Hematopoietic multipotent progenitor cell treated with erythropoietin and hydrocortisone succinate and interleukin-3 and kit ligand, for 4 days (in vitro differentiated cells): ENCODE data around the gene TSPAN10.

ENCODE experiments used
- DNase-seq: peaks from one replicate; pipeline ENCODE4 v3.0.0-alpha.2; 2015

The TSPAN10 gene

GRCh38 chr17:81665205-81666091, 28.5 kb downstream of the TSPAN10 start:
- peak; percentile 79 for DNase-seq

GRCh38 chr17:81666092-81666341, 29.0 kb downstream of the TSPAN10 start:
- peak; percentile 77 for DNase-seq

- peak; percentile 99 for DNase-seq
Observed at GRCh38 chr17:81666342-81667191, 29.6 kb downstream of the TSPAN10 start, which contains the start of the genes CCDC137 and OXLD1. CCDC137 (plus strand) TSS chr17:81666737; CDS start chr17:81666767, 30 bp downstream. OXLD1 (minus strand) TSS chr17:81666605; CDS start chr17:81666577, 28 bp downstream.

GRCh38 chr17:81667754-81668153, 30.8 kb downstream of the TSPAN10 start:
- DNase-seq, result peak; percentile 66

GRCh38 chr17:81672504-81672903, 35.5 kb downstream of the TSPAN10 start:
- DNase-seq, result no peak

DNA sequence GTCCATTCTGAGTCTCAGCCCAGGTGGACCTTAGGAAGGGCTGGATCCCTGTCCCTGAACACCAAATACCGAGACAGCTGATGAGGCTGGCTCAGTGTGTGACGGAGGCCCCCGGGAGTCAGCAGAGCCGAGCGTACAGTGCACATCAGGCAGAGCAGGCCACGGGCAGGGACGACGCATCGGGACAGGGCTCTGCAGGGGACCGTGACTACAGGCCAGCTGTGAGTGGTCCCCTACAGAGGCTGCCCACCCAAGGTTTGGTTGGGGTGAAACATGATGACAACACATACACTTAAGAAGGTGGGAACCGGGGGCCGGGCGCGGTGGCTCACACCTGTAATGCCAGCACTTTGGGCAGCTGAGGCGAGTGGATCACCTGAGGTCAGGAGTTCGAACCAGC, 36.0 kb downstream of the TSPAN10 start:
- no peak for DNase-seq

GRCh38 chr17:81673561-81674258, 36.7 kb downstream of the TSPAN10 start:
- no peak for DNase-seq

- peak; percentile 55 for DNase-seq
Observed at GRCh38 chr17:81675515-81676221, 38.7 kb downstream of the TSPAN10 start.

- DNase-seq, result no peak
Observed at GRCh38 chr17:81676906-81677305, 39.9 kb downstream of the TSPAN10 start.

- no peak for DNase-seq
Observed at GRCh38 chr17:81680150-81680549, 43.2 kb downstream of the TSPAN10 start.

GRCh38 chr17:81681672-81682071, 44.7 kb downstream of the TSPAN10 start:
- no peak for DNase-seq

- peak; percentile 26 for DNase-seq
Observed at GRCh38 chr17:81682565-81683207, 45.7 kb downstream of the TSPAN10 start.

GRCh38 chr17:81683208-81683583, 46.2 kb downstream of the TSPAN10 start:
- peak; percentile 55 for DNase-seq

DNA sequence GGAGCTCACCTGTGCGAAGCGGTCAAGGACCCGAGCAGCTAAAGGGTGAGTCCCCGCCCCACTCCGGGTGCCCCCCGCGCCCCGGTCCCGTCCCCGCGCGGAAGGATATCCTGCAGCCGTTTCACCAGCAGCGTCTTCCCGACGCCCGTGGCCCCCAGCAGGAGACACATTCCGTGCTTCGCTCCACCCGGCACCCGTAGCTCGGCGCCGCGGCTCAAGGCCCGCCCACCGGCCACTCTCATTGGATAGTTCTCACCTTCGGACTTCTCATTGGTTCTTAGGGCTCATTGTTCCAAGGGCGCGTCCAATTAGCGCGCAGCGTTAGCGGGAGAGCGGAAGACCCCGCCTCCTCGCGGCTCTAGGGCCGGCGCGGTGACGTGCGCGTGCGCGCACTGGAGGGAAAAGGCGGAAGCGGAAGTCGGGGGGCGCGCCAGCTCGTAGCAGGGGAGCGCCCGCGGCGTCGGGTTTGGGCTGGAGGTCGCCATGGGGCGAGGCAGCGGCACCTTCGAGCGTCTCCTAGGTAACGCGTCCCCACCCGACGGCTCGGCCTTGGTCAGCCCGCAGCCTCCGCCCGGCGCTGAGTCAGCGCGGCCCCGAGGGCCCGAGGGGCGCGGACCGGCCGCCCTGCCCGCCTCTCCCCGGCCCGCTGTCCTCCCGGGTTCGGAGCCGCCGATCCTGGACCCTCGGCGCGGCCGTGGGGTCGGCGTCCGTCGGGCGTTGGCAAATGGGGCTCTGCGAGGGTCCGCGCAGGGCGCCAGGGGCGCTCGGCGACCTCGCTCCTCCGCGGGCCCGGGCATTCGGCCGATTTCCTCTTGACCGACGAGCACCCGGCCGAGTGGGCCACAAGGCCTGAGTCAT, 46.8 kb downstream of the TSPAN10 start, which contains the start of the genes ARL16 and HGS:
TSS of gene ARL16 (minus strand) at position 214 of the 858 bp plus-strand sequence. CDS start at position 170, 44 bp downstream.
TSS of gene HGS (plus strand) at position 428 of the 858 bp plus-strand sequence. CDS start at position 484, 56 bp downstream.
- peak; percentile 99 for DNase-seq

GRCh38 chr17:81684442-81684911, 47.5 kb downstream of the TSPAN10 start:
- peak; percentile 51 for DNase-seq

GRCh38 chr17:81685108-81685507, 48.1 kb downstream of the TSPAN10 start:
- no peak for DNase-seq

DNA sequence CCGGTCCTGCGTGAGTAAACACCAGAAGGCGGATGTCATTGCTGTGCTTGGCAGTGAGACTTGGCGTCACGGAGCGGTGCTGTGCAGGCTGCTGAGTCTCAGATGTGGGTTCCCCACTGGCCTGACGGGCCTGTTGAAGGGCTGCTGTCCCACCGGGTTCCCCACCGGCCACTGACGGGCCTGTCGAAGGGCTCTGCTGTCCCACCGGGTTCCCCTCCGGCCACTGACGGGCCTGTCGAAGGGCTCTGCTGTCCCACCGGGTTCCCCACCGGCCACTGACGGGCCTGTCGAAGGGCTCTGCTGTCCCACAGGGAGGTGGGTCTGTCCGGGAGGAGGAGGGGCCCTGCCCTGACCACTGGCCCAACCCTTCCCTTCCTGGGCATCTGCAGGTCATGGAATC, 49.6 kb downstream of the TSPAN10 start:
- no peak for DNase-seq

GRCh38 chr17:81687770-81688541, 51.0 kb downstream of the TSPAN10 start:
- DNase-seq, result no peak

DNA sequence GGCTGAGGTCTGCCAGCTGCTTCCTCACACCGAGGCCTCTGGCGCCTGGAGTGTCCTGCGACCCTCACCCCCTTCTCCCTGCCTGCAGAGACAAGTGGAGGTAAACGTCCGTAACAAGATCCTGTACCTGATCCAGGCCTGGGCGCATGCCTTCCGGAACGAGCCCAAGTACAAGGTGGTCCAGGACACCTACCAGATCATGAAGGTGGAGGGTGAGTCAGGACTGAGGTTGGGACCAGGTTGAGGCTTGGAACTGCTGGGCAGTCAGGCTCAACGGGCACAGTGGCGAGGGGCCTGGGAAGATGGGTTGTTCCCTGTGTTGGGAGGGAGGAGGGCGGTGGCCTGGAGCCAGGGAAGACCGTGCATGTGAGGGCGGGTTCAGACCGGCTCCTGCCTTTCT, 51.6 kb downstream of the TSPAN10 start:
- no peak for DNase-seq

DNA sequence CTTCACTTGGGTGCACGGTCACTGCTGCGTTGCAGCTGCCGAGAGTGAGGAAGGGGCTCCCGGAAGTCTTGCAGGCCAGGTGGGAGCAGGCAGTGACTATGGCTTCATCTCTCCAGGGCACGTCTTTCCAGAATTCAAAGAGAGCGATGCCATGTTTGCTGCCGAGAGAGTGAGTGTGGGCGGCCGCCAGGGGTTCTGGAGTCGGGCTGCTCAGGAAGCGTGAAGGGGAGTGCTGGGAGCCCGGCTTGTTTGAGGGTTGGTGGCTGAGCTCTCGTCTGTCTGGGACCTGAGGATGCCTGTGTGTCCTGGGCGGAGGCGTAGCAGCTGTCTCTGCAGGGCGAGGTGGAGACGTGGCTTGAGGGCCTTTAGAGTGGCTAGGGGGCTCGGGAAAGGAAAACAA, 53.1 kb downstream of the TSPAN10 start:
- DNase-seq, result no peak
